GM23248 (cell line): Measurements from ENCODE around the gene MINK1. TPM values are rescaled to one million over a fixed set of nuclear protein-coding genes. Genes with fewer than 3 reads are reported as not detected.
A peak's percentile ranks its signal among the peaks of the same experiment; 100 is the strongest.
"Not testable (repeated sequence)": the region's sequence is repeated elsewhere in the genome, so short reads cannot be mapped to it uniquely, and the experiment has no call there.

Experiments
- DNase-seq: peaks from one replicate; pipeline ENCODE4 v3.0.0-alpha.2; 2015
- H2AFZ ChIP-seq: fragments of 200-600 bp; sonication (generic); 2 replicates; pipeline ENCODE4 v1.6.1; 2016; ENCODE audit warnings: antibody characterized with exemption
- H3F3A ChIP-seq: fragments of 200-600 bp; sonication (generic); 2 replicates; pipeline ENCODE4 v1.6.1; 2016; ENCODE audit warnings: mild to moderate bottlenecking, antibody characterized with exemption, mixed run types; ENCODE audit not compliant: insufficient read depth
- H3K27ac ChIP-seq: fragments of 200-600 bp; sonication (generic); 2 replicates; pipeline ENCODE4 v1.5.1; 2016; ENCODE audit warnings: mild to moderate bottlenecking
- H3K27me3 ChIP-seq: fragments of 200-600 bp; sonication (generic); replicated peaks from 2 replicates; pipeline ENCODE4 v1.6.1; 2016; ENCODE audit warnings: mild to moderate bottlenecking; ENCODE audit not compliant: insufficient read depth
- H3K36me3 ChIP-seq: fragments of 200-600 bp; sonication (generic); 2 replicates; pipeline ENCODE4 v1.6.1; 2016; ENCODE audit warnings: low read depth, mild to moderate bottlenecking
- H3K4me1 ChIP-seq: fragments of 200-600 bp; sonication (generic); 2 replicates; pipeline ENCODE4 v1.6.1; 2016; ENCODE audit warnings: mild to moderate bottlenecking; ENCODE audit not compliant: insufficient read depth
- H3K4me2 ChIP-seq: fragments of 200-600 bp; sonication (generic); one replicate; pipeline ENCODE4 v1.6.1; 2016; ENCODE audit warnings: mild to moderate bottlenecking; ENCODE audit not compliant: unreplicated experiment
- H3K4me3 ChIP-seq: fragments of 200-600 bp; sonication (generic); 2 replicates; pipeline ENCODE4 v1.5.1; 2016; ENCODE audit warnings: mild to moderate bottlenecking
- H3K79me2 ChIP-seq: fragments of 200-600 bp; sonication (generic); 2 replicates; pipeline ENCODE4 v1.6.1; 2016; ENCODE audit warnings: mild to moderate bottlenecking; ENCODE audit not compliant: insufficient read depth
- H3K9ac ChIP-seq: fragments of 200-600 bp; sonication (generic); 2 replicates; pipeline ENCODE4 v1.6.1; 2016; ENCODE audit warnings: mild to moderate bottlenecking
- H3K9me2 ChIP-seq: fragments of 200-600 bp; sonication (generic); 2 replicates; pipeline ENCODE4 v1.6.1; 2016; ENCODE audit warnings: mixed run types, mild to moderate bottlenecking, moderate library complexity; ENCODE audit not compliant: insufficient read depth
- H3K9me3 ChIP-seq: fragments of 200-600 bp; sonication (generic); one replicate; pipeline ENCODE4 v1.6.1; 2017; ENCODE audit warnings: low read depth
- H4K20me1 ChIP-seq: fragments of 200-600 bp; sonication (generic); 2 replicates; pipeline ENCODE4 v1.6.0; 2016; ENCODE audit not compliant: insufficient read depth
- EZH2 ChIP-seq: fragments of 200-600 bp; sonication (generic); IDR thresholded peaks from 2 replicates; pipeline ENCODE4 v1.6.1; 2018; ENCODE audit warnings: antibody characterized with exemption, mild to moderate bottlenecking; ENCODE audit not compliant: insufficient read depth, poor library complexity, severe bottlenecking
- EZH2phosphoT487 ChIP-seq: fragments of 200-600 bp; sonication (generic); IDR thresholded peaks from 2 replicates; pipeline ENCODE4 v1.6.1; 2018; ENCODE audit warnings: antibody characterized with exemption, moderate library complexity, mild to moderate bottlenecking, low read depth; ENCODE audit not compliant: insufficient read depth
- WGBS, 2 experiments: methylation state at CpG; one replicate each; pipeline ENCODE4 v1.1.6; 2015 to 2017; ENCODE audit warnings: low lambda C conversion rate in 2 of 2, low coverage in 1 of 2; ENCODE audit errors: missing lambda C conversion rate in 2 of 2; 5-methylcytosine and 5-hydroxymethylcytosine counted together
- in situ Hi-C: fragments of 300-500 bp; cut with MboI; formaldehyde crosslinking; loops from 2 replicates; pipeline ENCODE4 v1.15.0; 2020
- polyA plus RNA-seq: library from polyadenylated mRNA; unstranded; fragments of >200 nt; fragmentation: Nextera tagmentation; extraction: Ambion mirVana; gene quantifications from 2 replicates; pipeline ENCODE4 v1.2.1, GENCODE V29; 2016
- total RNA-seq: library from RNA; depleted of rRNA; stranded (reverse); fragments of >200 nt; shearing (Covaris generic); gene quantifications from 2 replicates; pipeline ENCODE4 v1.2.3, GENCODE V29; 2014

MINK1 gene
- total and polyA plus RNA-seq, 2 experiments from 2014 or later: 21.0 to 34.5 TPM

DNA sequence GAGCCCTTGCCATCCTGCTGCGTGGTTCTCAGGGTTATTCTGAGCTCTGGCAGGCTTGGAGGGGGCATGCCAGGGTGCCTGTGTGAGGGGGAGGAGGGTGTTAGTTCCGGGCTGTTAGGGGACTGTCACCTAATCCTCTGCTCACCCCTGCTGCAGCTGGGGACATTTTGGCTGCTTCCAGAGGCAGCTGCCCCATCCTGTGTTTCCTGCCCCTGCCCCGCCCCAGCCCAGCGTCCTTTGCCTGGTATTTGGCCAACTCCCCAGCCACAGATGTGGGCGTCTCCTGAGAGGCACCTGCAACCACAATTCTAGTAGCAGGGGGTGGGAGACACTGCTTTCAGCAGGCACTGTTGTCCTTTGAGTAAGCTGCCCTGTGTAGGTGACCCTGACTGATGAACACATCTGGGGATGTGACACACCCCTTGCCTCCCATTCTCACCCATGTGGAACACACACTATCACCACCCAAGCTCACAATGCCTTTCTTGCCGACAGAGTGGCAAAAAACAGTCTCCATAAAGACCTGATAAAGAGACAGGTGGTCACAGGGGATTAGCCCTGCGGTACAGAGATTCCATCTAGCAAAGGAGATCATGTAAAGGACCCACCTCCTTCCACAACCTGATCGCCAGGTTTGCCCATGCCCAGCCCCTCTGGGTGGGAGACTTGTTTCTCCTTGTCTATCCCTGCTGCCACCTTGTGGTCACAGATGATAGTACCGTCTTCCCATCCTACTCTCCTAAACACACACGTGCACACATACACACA, 70.1 kb downstream of the MINK1 start, which contains the start of gene CHRNE:
TSS of gene CHRNE (minus strand) at position 48 of the 768 bp plus-strand sequence. CDS start at position 13, 35 bp downstream.
- Histone ChIP-seq H3K4me2 (no peak within 1 kb of the TSS), H3K27me3 (no peaks in the 10 kb centered on the region), H3K9ac (no peak within 1 kb of the TSS), H3K9me2 (no peaks in the 10 kb centered on the region), H3K4me3 (no peak within 1 kb of the TSS), H3K79me2 (no peaks in the 10 kb centered on the region), H4K20me1 (no peaks in the 10 kb centered on the region), H3F3A (peaks cover 20% of the 10 kb centered on the region; the same call in 1 of the 2 replicates), H2AFZ (no peak within 1 kb of the TSS), H3K36me3 (no peaks in the 10 kb centered on the region), H3K4me1 (0 out of 2 replicates have a peak, but pooled peaks cover 5% of the 10 kb centered on the region), H3K27ac (no peak within 1 kb of the TSS), H3K9me3 (no peaks in the 10 kb centered on the region)
- WGBS, 2 experiments: 6 to 12% methylated on average over 10 of the region's 10 CpGs
- DNase-seq: peak; percentile 71
- in situ Hi-C loops: no loop called here
- TF ChIP-seq EZH2: no peak
- TF ChIP-seq EZH2phosphoT487: no peak

DNA sequence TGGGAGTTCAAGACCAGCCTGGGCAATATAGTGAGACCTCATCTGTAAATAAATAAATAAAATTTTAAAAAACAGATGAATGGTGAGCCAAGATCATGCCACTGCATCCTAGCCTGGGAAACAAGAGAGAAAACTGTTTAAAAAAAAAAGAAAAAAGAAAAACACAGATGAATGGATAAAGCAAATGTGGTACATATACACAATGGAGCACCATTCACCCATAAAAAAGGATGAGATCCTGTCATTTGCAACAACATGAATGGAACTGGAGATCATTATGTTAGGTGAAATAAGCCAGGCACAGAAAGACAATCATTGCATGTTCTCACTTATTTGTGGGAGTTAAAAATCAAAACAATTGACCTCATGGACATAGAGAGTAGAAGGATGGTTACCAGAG, 73.5 kb downstream of the MINK1 start:
- H3K9ac ChIP-seq, H4K20me1 ChIP-seq: not testable (repeated sequence)

DNA sequence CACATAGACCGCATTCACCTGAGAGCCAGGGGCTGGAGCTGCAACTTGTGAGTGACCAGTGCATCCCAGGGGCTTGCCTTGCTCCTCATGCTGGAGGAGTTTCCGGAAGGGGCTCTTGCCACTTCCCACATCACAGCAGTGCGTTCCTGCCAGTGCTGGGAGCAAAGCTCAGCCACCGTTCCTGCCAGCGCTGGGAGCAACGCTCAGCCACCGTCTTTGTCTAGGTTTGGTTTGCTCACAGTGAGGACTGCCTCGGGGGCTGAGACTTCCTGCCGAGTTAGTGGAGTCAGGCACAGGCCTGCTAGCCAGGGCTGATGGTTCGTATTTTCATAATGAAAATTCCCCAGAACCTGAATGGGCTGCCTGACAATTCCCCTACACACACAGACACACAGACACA, 75.2 kb downstream of the MINK1 start:
- H3K9me2 ChIP-seq: no peaks in the 10 kb centered on the region
- TF ChIP-seq EZH2phosphoT487 (no peak), EZH2 (no peak)
- H3K4me1 ChIP-seq: peaks cover 5% of the 10 kb centered on the region; the same call in 1 of the 2 replicates
- H3K27ac ChIP-seq: no peak overlapping the region; the same call in 1 of the 2 replicates
- in situ Hi-C loops: no loop called here
- H3K9ac ChIP-seq: no peak overlapping the region
- H4K20me1 ChIP-seq: no peaks in the 10 kb centered on the region
- H3K4me2 ChIP-seq: no peak overlapping the region
- DNase-seq: peak; percentile 32
- 37% methylated on average over 10 of the region's 10 CpGs for WGBS, 2 experiments
- no peak overlapping the region for H3K4me3 ChIP-seq
- H3K36me3 ChIP-seq: no peaks in the 10 kb centered on the region
- H3K27me3 ChIP-seq: no peaks in the 10 kb centered on the region
- H2AFZ ChIP-seq: peak overlapping the region; percentile 71
- no peaks in the 10 kb centered on the region for H3K9me3 ChIP-seq
- H3K79me2 ChIP-seq: no peaks in the 10 kb centered on the region
- 0 out of 2 replicates have a peak, but pooled peaks cover 2% of the 10 kb centered on the region for H3F3A ChIP-seq

More for the DNA sequence above, 73.5 kb downstream of the MINK1 start:
- H3K36me3 ChIP-seq, H3K79me2 ChIP-seq, H3K27ac ChIP-seq, H3K4me1 ChIP-seq, in situ Hi-C loops, DNase-seq, H3K9me2 ChIP-seq, H2AFZ ChIP-seq, H3K4me3 ChIP-seq, H3K4me2 ChIP-seq, H3K9me3 ChIP-seq, H3K27me3 ChIP-seq: not testable (repeated sequence)
- H3F3A ChIP-seq: peaks cover 14% of the 10 kb centered on the region; the same call in 1 of the 2 replicates

DNA sequence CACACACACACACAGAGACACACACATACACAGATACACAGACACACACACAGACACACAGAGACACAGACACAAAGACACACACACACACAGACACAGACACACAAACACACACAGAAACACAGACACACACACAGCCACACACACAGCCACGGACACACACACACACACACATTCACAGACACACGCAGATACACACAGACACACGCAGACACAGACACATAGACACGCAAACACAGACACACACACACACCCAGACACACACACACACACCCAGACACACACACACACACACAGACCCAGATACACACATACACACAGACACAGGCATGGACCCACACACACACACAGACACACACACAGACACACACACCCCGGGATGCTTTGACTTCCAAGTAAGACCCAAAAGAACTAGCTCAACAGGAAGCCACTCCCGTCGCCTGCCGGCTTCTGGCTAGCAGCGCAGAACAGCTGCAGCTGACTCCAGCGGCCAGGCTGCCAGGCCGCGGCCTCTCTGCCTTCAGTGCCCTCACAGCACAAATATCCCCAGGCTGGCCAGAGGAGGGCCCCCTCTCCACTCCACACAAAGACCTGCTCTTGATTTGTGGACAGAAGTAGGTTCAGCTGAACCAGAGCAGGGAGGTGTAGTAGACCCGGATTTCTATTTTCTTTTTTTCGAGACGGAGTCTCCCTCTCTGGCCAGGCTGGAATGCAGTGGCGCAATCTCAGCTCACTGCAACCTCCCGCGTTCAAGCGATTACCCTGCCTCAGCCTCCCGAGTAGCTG, 75.8 kb downstream of the MINK1 start:
- Histone ChIP-seq H3K9me3 (no peaks in the 10 kb centered on the region), H3F3A (no peaks in the 10 kb centered on the region), H3K9ac (peak overlapping the region; percentile 25; the same call in 1 of the 2 replicates), H3K4me2 (peak overlapping the region; percentile 10), H3K4me3 (no peak overlapping the region), H3K4me1 (peaks cover 2% of the 10 kb centered on the region; the same call in 1 of the 2 replicates), H4K20me1 (no peaks in the 10 kb centered on the region), H3K9me2 (no peaks in the 10 kb centered on the region), H2AFZ (peak overlapping the region; percentile 71), H3K27me3 (no peaks in the 10 kb centered on the region), H3K79me2 (no peaks in the 10 kb centered on the region), H3K36me3 (no peaks in the 10 kb centered on the region), H3K27ac (peak overlapping the region; percentile 17)
- DNase-seq: peak; percentile 96
- TF ChIP-seq EZH2 (no peak), EZH2phosphoT487 (no peak)
- in situ Hi-C loops: no loop called here
- WGBS, 2 experiments: 12 to 15% methylated on average over 19 to 20 of the region's 20 CpGs
